ENCODE data around the gene GFRA3. TPM values are rescaled to one million over a fixed set of nuclear protein-coding genes. Genes with fewer than 3 reads are reported as not detected.

The GFRA3 gene
- total RNA-seq, 1 experiment from 2014 or later: 1.6 TPM

GRCh38 chr5:138223532-138223931 is 50.9 kb downstream of the GFRA3 start:
- no peak overlapping the region for H2BK20ac ChIP-seq (ENCODE audit: low read depth, low read length, poor library complexity, severe bottlenecking)
- H3K27ac Mint-ChIP-seq: no peak overlapping the region

More at GRCh38 chr5:138223532-138223931, 50.9 kb downstream of the GFRA3 start:
- Histone ChIP-seq H2AFZ (ENCODE audit: low read length) (no peak overlapping the region), H3K23me2 (ENCODE audit: insufficient read length, low read depth, low read length, poor library complexity, severe bottlenecking) (no peaks in the 10 kb centered on the region), H3K79me2 (ENCODE audit: insufficient read depth, low read length) (no peaks in the 10 kb centered on the region), H3K9ac (ENCODE audit: extremely low read depth, insufficient read length, low read length) (no peak overlapping the region), H3K4ac (ENCODE audit: low read depth, low read length) (no peak overlapping the region), H2BK120ac (ENCODE audit: low read depth, low read length, poor library complexity, severe bottlenecking) (no peak overlapping the region), H3K56ac (ENCODE audit: insufficient read length, low read depth, low read length) (no peak overlapping the region), H3K23ac (ENCODE audit: insufficient read length, low read depth, low read length) (no peak overlapping the region), H3K79me1 (ENCODE audit: insufficient read depth, low read depth, low read length, poor library complexity, severe bottlenecking) (no peaks in the 10 kb centered on the region), H2BK15ac (ENCODE audit: low read depth, low read length) (no peak overlapping the region), H3T11ph (ENCODE audit: low read length) (no peak overlapping the region), H4K20me1 (ENCODE audit: control insufficient read depth, insufficient read depth, insufficient read length) (no peaks in the 10 kb centered on the region), H3K18ac (ENCODE audit: insufficient read length, low read depth, low read length) (no peak overlapping the region), H2BK5ac (ENCODE audit: insufficient read length, low read length) (no peak overlapping the region), H3K9me3 (ENCODE audit: control insufficient read depth, low read depth, low read length) (no peaks in the 10 kb centered on the region), H3K27ac (ENCODE audit: insufficient read length, low read depth, low read length) (no peak overlapping the region), H4K5ac (ENCODE audit: insufficient read length, low read depth, low read length) (no peak overlapping the region), H3K4me2 (ENCODE audit: insufficient read depth, insufficient read length, low read length) (no peak overlapping the region), H4K91ac (ENCODE audit: insufficient read length, low read depth, low read length) (no peak overlapping the region), H3K4me1 (ENCODE audit: insufficient read depth, low read length) (no peaks in the 10 kb centered on the region), H2AK5ac (ENCODE audit: insufficient read length, low read length) (no peak overlapping the region), H2BK12ac (ENCODE audit: insufficient read length, low read depth, low read length) (no peak overlapping the region), H3K27me3 (ENCODE audit: insufficient read depth, low read length) (no peaks in the 10 kb centered on the region), H3K14ac (ENCODE audit: insufficient read depth, low read length) (no peak overlapping the region), H4K8ac (replicated peaks; ENCODE audit: insufficient read length, low read depth, low read length) (no peak overlapping the region)
- Mint-ChIP-seq H3K4me1 (peaks cover 3 to 4% of the 10 kb centered on the region in 2 experiments), H3K4me3 (no peak overlapping the region), H3K9me3 (peaks cover 13 to 19% of the 10 kb centered on the region in 2 experiments), H3K27me3 (ENCODE audit: low read depth) (peaks cover 6% of the 10 kb centered on the region), H3K36me3 (ENCODE audit: insufficient read depth in 1 of 3, low read depth in 3 of 3) (peaks cover 0 to 3% (median 2%) of the 10 kb centered on the region in 3 experiments; a peak in 2 of 7 replicates)
- no CpG with 5 or more reads among the region's 1 CpG for WGBS (ENCODE audit: extremely low coverage, insufficient read length, low lambda C conversion rate)
- DNase-seq: no peak
- TF ChIP-seq CTCF (conservative IDR thresholded peaks at IDR 0.05): no peak
